Esophagus muscularis mucosa (tissue), 3 donors: Measurements from ENCODE around the gene CAPN7.

Source experiments
- CTCF ChIP-seq, 3 experiments: fragments of 200-600 bp in 2 of 3; fragments of 450-650 bp in 1 of 3; sonication (generic) in 2 of 3; IDR thresholded peaks; one replicate each; pipeline ENCODE4 v1.5.1; 2017 to 2019; ENCODE audit warnings: antibody characterized with exemption in 3 of 3, mild to moderate bottlenecking in 2 of 3, moderate library complexity in 1 of 3
- POLR2A ChIP-seq: fragments of 450-650 bp; IDR thresholded peaks from one replicate; pipeline ENCODE4 v1.6.1; 2017; ENCODE audit warnings: antibody characterized with exemption, moderate library complexity, mild to moderate bottlenecking, low read depth
- POLR2AphosphoS5 ChIP-seq, 2 donors: sonication (generic); formaldehyde crosslinking; IDR thresholded peaks; one replicate each; pipeline ENCODE4 v1.6.1; 2017; ENCODE audit warnings: antibody characterized with exemption in 2 of 2

GRCh38 chr3:15284121-15284889 is 78.3 kb downstream of the CAPN7 start:
- no peak for TF ChIP-seq CTCF (IDR thresholded peaks at IDR 0.05)
- no peak for TF ChIP-seq POLR2AphosphoS5 (IDR thresholded peaks at IDR 0.05)
- no peak for TF ChIP-seq POLR2A
